ENCODE measurements around the gene CDH6.

DNA sequence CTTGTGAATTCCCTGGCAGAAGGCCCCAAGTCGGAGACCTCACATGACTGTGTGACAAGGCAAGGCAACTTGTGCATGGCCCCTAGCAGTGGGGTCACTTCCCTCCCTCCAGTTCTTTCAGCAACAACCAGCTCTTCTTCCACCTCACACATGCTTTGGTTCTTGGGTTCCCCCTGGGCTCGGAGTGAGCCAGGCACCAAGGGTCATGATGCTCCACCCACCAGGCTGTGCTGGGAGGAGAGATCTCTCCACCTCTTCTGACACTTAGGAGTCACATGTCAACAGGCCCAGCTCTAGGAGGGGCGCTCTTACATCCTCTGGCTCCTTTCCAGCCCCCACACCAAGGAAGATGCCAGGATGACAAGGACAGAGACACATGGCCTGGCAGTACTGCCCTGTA is 56.7 kb downstream of the CDH6 start:
- TF ChIP-seq CTCF (IDR thresholded peaks at IDR 0.05 in 4 of 5, conservative IDR thresholded peaks at IDR 0.05 in 1 of 5) (no peak), POLR2A (IDR thresholded peaks at IDR 0.05) (no peak)
